Endothelial cell of umbilical vein (primary cell): ENCODE measurements around the gene CACNA1C.

Experiments
- CTCF ChIP-seq, 2 donors: IDR thresholded peaks; 1 replicate in 1 of 2; 2 replicates in 1 of 2; pipeline ENCODE4 v1.5.1; 2011; ENCODE audit warnings: low read length in 2 of 2, mild to moderate bottlenecking in 2 of 2, moderate library complexity in 2 of 2, control low read depth in 1 of 2, inconsistent platforms in 1 of 2, low read depth in 1 of 2; ENCODE audit not compliant: insufficient read depth in 1 of 2; ENCODE audit errors: extremely low read depth in 1 of 2
- EZH2 ChIP-seq: IDR thresholded peaks from 2 replicates; pipeline ENCODE4 v1.6.1; 2012; ENCODE audit warnings: borderline replicate concordance, low read depth, mild to moderate bottlenecking, moderate library complexity, low read length, inconsistent platforms; ENCODE audit not compliant: severe bottlenecking
- FOS ChIP-seq: IDR thresholded peaks from 2 replicates; pipeline ENCODE4 v1.6.1; 2011; ENCODE audit warnings: mild to moderate bottlenecking, low read length, moderate library complexity, borderline replicate concordance; ENCODE audit not compliant: insufficient read depth
- GATA2 ChIP-seq: IDR thresholded peaks from 2 replicates; pipeline ENCODE4 v1.7.0; 2011; ENCODE audit warnings: low read depth, mild to moderate bottlenecking, moderate library complexity, mixed read lengths, low read length; ENCODE audit not compliant: insufficient read length, insufficient read depth
- JUN ChIP-seq: IDR thresholded peaks from 2 replicates; pipeline ENCODE4 v1.6.1; 2011; ENCODE audit warnings: borderline replicate concordance, low read depth; ENCODE audit not compliant: insufficient read length, insufficient read depth
- MAX ChIP-seq: IDR thresholded peaks from 2 replicates; pipeline ENCODE4 v1.6.1; 2011; ENCODE audit not compliant: insufficient read depth, insufficient read length
- MYC ChIP-seq: IDR thresholded peaks from one replicate; pipeline ENCODE4 v1.6.1; 2011; ENCODE audit warnings: mild to moderate bottlenecking, low read depth, low read length
- POLR2A ChIP-seq: IDR thresholded peaks from 2 replicates; pipeline ENCODE4 v1.6.1; 2012; ENCODE audit warnings: low read depth, mild to moderate bottlenecking, control low read depth, low read length
- POLR2AphosphoS5 ChIP-seq: IDR thresholded peaks from 2 replicates; pipeline ENCODE4 v1.6.1; 2012; ENCODE audit warnings: low read depth, mild to moderate bottlenecking, control low read depth, low read length, moderate library complexity; ENCODE audit not compliant: insufficient read depth

GRCh38 chr12:2138871-2139308 is 86.1 kb downstream of the CACNA1C start:
- no peak for TF ChIP-seq CTCF (IDR thresholded peaks at IDR 0.05; ENCODE audit: extremely low read depth in 1 of 2, insufficient read depth in 1 of 2, low read depth in 1 of 2, low read length in 2 of 2)
- TF ChIP-seq EZH2: no peak
- no peak for TF ChIP-seq POLR2A
- TF ChIP-seq POLR2AphosphoS5: no peak
- TF ChIP-seq MAX: no peak
- no peak for TF ChIP-seq FOS
- no peak for TF ChIP-seq GATA2
- no peak for TF ChIP-seq MYC
- TF ChIP-seq JUN: no peak
